Renal cortical epithelial cell (primary cell): ENCODE measurements around the gene ADAMTSL2. TPM values are rescaled to one million over a fixed set of nuclear protein-coding genes. Genes with fewer than 3 reads are reported as not detected.

ENCODE experiments used
- total RNA-seq: library from RNA; depleted of rRNA; stranded (reverse); fragments of >200 nt; gene quantifications from 2 replicates; pipeline ENCODE4 v1.2.3, GENCODE V29; 2014

Gene ADAMTSL2
- total RNA-seq, 1 donor from 2014 or later = 0.05 TPM

Other genes with a start within 250 kb of the ADAMTSL2 start
- 7.5 and 31.4 TPM in 2 replicates for gene SURF6, start 198.5 kb upstream of the ADAMTSL2 start, total RNA-seq
- 17.7 and 31.6 TPM in 2 replicates for gene MED22, start 186.6 kb upstream of the ADAMTSL2 start, total RNA-seq
- gene RPL7A, start 186.5 kb upstream of the ADAMTSL2 start, total RNA-seq = 1,360 and 2,372 TPM in 2 replicates
- gene SURF1, start 178.2 kb upstream of the ADAMTSL2 start, total RNA-seq = 18.4 and 18.6 TPM in 2 replicates
- 9.9 and 32.3 TPM in 2 replicates for gene SURF2, start 178.2 kb upstream of the ADAMTSL2 start, total RNA-seq
- gene SURF4, start 158.6 kb upstream of the ADAMTSL2 start, total RNA-seq = 284 and 363 TPM in 2 replicates
- gene STKLD1, start 158.3 kb upstream of the ADAMTSL2 start, total RNA-seq = 0.35 and 0.40 TPM in 2 replicates
- 10.8 and 25.3 TPM in 2 replicates for gene REXO4, start 116.7 kb upstream of the ADAMTSL2 start, total RNA-seq
- 0.52 and 6.0 TPM in 2 replicates for gene ADAMTS13, start 112.3 kb upstream of the ADAMTSL2 start, total RNA-seq
- 9.2 and 22.0 TPM in 2 replicates for gene CACFD1, start 74.7 kb upstream of the ADAMTSL2 start, total RNA-seq
- 21.7 and 60.1 TPM in 2 replicates for gene SLC2A6, start 55.6 kb upstream of the ADAMTSL2 start, total RNA-seq
- gene MYMK, start 9.7 kb upstream of the ADAMTSL2 start, total RNA-seq = not detected in 2 replicates
- not detected in 2 replicates for gene FAM163B, start 74.7 kb downstream of the ADAMTSL2 start, total RNA-seq
- gene DBH, start 101.7 kb downstream of the ADAMTSL2 start, total RNA-seq = not detected in 2 replicates
- 2.1 and 5.4 TPM in 2 replicates for gene SARDH, start 203.6 kb downstream of the ADAMTSL2 start, total RNA-seq